Inflammatory macrophage treated with lipopolysaccharide for 4 hours (primary cell): ENCODE data around the gene SCARB1.

Experiments used
- DNase-seq: peaks from one replicate; pipeline ENCODE4 v3.0.0-alpha.2; 2020

The SCARB1 gene

GRCh38 chr12:124883263-124884130 is 19.8 kb upstream of the SCARB1 start:
- no peak for DNase-seq

- peak; percentile 36 for DNase-seq
Observed at GRCh38 chr12:124881123-124881522, 17.5 kb upstream of the SCARB1 start.

GRCh38 chr12:124880335-124880734 is 16.7 kb upstream of the SCARB1 start:
- peak; percentile 57 for DNase-seq

GRCh38 chr12:124878795-124879516 is 15.3 kb upstream of the SCARB1 start:
- no peak for DNase-seq

- no peak for DNase-seq
Observed at GRCh38 chr12:124877423-124877822, 13.8 kb upstream of the SCARB1 start.

GRCh38 chr12:124876171-124876570 is 12.5 kb upstream of the SCARB1 start:
- no peak for DNase-seq

- DNase-seq, result no peak
Observed at GRCh38 chr12:124875803-124876132, 12.1 kb upstream of the SCARB1 start.

- no peak for DNase-seq
Observed at GRCh38 chr12:124874988-124875802, 11.5 kb upstream of the SCARB1 start.

- no peak for DNase-seq
Observed at GRCh38 chr12:124874188-124874587, 10.5 kb upstream of the SCARB1 start.

- no peak for DNase-seq
Observed at GRCh38 chr12:124872068-124872719, 8.5 kb upstream of the SCARB1 start.

GRCh38 chr12:124871297-124871696 is 7.6 kb upstream of the SCARB1 start:
- DNase-seq, result no peak

- no peak for DNase-seq
Observed at GRCh38 chr12:124870515-124870914, 6.9 kb upstream of the SCARB1 start.

- DNase-seq, result peak; percentile 85
Observed at GRCh38 chr12:124869059-124869665, 5.5 kb upstream of the SCARB1 start.

GRCh38 chr12:124868252-124869058 is 4.8 kb upstream of the SCARB1 start:
- DNase-seq, result no peak

GRCh38 chr12:124867401-124867930 is 3.8 kb upstream of the SCARB1 start:
- no peak for DNase-seq

- no peak for DNase-seq
Observed at GRCh38 chr12:124866883-124867400, 3.3 kb upstream of the SCARB1 start.

- DNase-seq, result no peak
Observed at GRCh38 chr12:124866195-124866882, 2.7 kb upstream of the SCARB1 start.

- no peak for DNase-seq
Observed at GRCh38 chr12:124865728-124866127, 2.1 kb upstream of the SCARB1 start.

- no peak for DNase-seq
Observed at GRCh38 chr12:124864326-124864752, 675 bp upstream of the SCARB1 start.

GRCh38 chr12:124862768-124863415 is 772 bp downstream of the SCARB1 start:
- DNase-seq, result peak; percentile 22
